ENCODE measurements around the gene P2RY8. TPM values are rescaled to one million over a fixed set of nuclear protein-coding genes. Genes with fewer than 3 reads are reported as not detected.

Gene P2RY8
- total and polyA plus RNA-seq, 8 donors, result 0.35 to 1.4 (median 0.51) TPM

DNA sequence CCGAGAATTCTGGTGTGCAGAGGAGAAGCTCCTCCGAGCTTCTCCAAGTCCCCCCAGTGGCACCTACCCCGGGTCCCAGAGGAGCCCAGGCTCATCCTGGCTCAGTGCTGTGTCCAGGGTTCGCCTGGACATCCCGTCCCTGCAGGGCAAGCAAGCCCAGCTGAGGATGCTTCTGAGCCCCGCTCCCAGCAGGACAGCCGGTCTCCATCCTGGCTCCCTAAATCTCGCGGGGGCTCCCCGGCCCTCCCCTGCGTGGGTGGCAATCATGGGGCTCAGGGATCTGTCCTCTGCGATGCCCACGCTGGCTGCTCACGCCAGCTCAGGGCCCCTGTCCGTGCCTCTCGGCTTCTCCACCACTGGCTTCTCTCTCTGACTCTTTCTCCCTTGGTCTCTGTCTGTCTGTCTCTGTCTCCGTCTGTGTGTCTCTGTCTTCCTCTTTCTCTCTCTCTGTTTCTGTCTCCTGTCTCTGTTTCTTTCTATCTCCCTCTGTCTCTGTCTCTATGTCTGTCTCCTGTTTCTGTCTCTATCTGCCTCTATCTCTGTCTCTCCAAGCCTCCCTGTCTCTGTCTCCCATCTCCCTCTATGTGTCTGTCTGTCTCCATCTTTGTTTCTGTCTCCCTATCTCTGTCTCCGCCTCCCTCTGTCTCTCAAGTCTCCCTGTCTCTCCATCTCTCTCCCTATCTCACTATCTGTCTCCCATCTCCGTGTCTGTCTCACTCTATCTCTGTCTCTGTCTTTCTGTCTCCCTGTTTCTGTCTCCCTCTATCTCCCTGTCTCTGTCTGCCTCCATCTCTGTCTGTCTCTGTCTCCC, 117.2 kb downstream of the P2RY8 start:
- FAIRE-seq, result no peak
- WGBS, 2 donors, result 86 to 88% methylated on average over 19 of the region's 19 CpGs
- Histone ChIP-seq H3K9me3 (no peaks in the 10 kb centered on the region), H3K4me1 (no peaks in the 10 kb centered on the region), H3K27ac (no peak overlapping the region), H3K36me3 (no peaks in the 10 kb centered on the region), H3K27me3 (no peaks in the 10 kb centered on the region), H3K4me3 (no peak overlapping the region)
- ATAC-seq, result peak in 1 of 4 donors; percentile 6
- TF ChIP-seq, protein P1, sequence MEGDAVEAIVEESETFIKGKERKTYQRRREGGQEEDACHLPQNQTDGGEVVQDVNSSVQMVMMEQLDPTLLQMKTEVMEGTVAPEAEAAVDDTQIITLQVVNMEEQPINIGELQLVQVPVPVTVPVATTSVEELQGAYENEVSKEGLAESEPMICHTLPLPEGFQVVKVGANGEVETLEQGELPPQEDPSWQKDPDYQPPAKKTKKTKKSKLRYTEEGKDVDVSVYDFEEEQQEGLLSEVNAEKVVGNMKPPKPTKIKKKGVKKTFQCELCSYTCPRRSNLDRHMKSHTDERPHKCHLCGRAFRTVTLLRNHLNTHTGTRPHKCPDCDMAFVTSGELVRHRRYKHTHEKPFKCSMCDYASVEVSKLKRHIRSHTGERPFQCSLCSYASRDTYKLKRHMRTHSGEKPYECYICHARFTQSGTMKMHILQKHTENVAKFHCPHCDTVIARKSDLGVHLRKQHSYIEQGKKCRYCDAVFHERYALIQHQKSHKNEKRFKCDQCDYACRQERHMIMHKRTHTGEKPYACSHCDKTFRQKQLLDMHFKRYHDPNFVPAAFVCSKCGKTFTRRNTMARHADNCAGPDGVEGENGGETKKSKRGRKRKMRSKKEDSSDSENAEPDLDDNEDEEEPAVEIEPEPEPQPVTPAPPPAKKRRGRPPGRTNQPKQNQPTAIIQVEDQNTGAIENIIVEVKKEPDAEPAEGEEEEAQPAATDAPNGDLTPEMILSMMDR (IDR thresholded peaks at IDR 0.05), result no peak
- intact Hi-C loops (cut with DNase I), result no loop called here
- DNase-seq, result peak in 2 of 6 donors; percentile 56

DNA sequence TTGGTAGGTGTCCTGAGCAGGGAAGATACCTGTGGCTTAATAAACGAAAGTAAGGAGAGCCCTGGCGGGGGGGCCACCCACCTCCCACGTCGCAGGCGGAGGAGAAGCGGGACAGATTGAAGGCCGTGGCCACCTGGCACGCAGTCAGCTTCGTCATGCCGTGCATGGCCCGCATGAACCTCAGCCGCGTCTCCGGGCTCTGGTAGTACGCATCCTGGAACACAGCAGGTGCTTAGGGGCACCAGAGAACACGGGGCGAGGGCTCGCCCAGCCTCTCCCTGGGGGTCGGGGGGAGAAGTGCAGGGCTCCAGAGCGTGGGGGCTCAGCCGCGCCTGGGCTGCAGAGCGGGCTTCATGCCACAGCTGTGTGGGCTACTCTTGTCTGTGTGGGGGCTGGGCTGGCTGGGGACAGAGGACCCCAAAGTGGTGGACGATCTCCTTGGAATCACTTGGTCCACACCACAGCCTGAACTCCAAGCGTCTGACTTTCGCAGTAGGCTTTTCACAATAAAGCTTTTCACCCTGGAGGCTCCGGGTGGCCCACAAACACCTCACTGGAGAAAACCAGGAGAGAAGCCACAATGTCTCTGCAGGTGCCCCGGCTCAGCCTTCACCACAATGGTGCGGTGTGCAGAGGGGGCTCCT, 118.0 kb downstream of the P2RY8 start:
- FAIRE-seq (no peak), ATAC-seq (peak in 1 of 4 donors; percentile 3), DNase-seq (peak in 2 of 6 donors; percentile 54 to 79)
- H3K36me3 ChIP-seq, result no peaks in the 10 kb centered on the region
- WGBS, 2 donors, result 92% methylated on average over 29 of the region's 29 CpGs
- H3K4me3 ChIP-seq, result no peak overlapping the region
- H3K27me3 ChIP-seq, result no peaks in the 10 kb centered on the region
- TF ChIP-seq, protein P1 (IDR thresholded peaks at IDR 0.05), result no peak
- no peaks in the 10 kb centered on the region for H3K4me1 ChIP-seq
- H3K27ac ChIP-seq, result no peak overlapping the region
- intact Hi-C loops (cut with DNase I), result no loop called here
- no peaks in the 10 kb centered on the region for H3K9me3 ChIP-seq

DNA sequence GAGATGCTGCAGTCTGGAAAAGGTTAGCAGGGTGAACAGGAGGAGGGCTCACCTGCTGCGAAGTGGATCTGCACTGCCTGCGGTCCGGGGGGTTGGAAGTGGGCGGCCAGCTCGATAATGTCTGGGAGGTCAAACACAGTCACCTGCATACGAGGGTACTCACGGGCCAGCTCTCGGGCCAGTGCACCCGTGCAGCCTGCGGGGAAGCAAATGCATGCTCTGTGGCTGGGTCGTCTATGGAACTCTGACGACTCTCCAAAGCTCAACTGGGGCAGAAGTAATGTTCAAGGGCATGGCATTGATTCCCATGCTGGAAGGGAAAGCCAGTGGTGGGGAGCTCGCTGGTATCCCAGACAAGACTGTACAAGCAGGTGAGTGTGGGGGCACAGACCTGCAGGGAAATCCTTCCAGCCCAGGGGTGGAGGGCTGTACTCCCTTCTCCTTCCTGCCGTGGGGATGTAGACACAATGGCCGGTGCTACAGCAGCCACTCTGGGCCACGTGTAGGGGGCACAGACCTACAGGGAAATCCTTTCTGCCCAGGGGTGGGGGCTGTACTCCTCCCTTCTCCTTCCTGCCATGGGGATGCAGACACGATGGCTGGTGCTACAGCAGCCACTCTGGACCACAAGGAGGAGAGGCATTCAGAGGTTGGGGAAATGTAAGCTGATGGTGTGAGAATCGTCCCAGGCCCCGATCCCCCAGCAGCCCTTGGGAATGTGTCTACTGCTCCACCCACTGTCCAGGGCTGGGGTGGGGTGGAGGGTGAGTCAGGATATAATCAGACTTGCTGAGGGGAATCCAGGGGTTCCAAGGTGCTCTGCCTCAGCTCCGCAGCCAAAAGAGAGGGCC, 118.8 kb downstream of the P2RY8 start:
- H3K9me3 ChIP-seq, result no peaks in the 10 kb centered on the region
- TF ChIP-seq, protein P1 (IDR thresholded peaks at IDR 0.05), result no peak
- ATAC-seq, result no peak
- no peak overlapping the region for H3K27ac ChIP-seq
- peak in 2 of 6 donors; percentile 45 to 56 for DNase-seq
- WGBS, 2 donors, result 91 to 95% methylated on average over 20 of the region's 20 CpGs
- intact Hi-C loops (cut with DNase I), result no loop called here
- H3K4me1 ChIP-seq, result no peaks in the 10 kb centered on the region
- H3K27me3 ChIP-seq, result no peaks in the 10 kb centered on the region
- no peak overlapping the region for H3K4me3 ChIP-seq
- peaks cover 0 to 2% (median 0%) of the 10 kb centered on the region in 3 donors for H3K36me3 ChIP-seq
- FAIRE-seq, result no peak

DNA sequence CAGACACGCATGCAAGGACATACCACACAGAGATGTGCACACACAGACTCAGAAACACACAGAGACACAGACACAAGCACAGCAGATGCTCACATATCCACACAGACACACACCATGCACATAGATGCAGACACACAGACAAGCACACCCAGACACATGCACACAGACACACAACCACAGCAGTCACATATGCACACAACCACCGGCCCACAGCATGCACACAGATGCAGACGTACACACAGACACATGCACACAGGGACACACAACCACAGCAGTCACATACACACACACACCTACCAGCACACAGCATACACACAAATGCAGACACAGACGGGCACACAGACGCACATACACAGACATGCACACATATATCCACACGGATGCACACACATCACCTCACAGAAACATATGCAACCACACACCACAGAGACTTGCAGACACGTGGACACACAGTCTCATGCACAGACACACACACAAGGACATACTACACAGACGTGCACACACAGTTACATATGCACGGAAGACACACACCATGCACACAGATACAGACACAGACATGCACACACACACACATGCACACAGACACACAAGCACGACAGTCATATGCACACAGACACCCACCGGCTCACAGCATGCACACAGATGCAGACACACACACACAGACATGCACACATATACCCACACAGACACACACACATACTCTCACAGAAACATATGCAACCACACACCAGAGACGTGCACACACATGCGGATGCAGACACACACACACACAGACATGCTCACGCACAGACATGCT, 119.8 kb downstream of the P2RY8 start:
- WGBS, 2 donors, result 76 to 87% methylated on average over 14 of the region's 14 CpGs
- H3K36me3 ChIP-seq, result peaks cover 0 to 5% (median 0%) of the 10 kb centered on the region in 3 donors

More for the DNA sequence above, 119.8 kb downstream of the P2RY8 start:
- FAIRE-seq (no peak), ATAC-seq (no peak), DNase-seq (peak in 2 of 6 donors; percentile 12 to 16)
- Histone ChIP-seq H3K4me3 (no peak overlapping the region), H3K27ac (no peak overlapping the region), H3K27me3 (no peaks in the 10 kb centered on the region), H3K4me1 (no peaks in the 10 kb centered on the region), H3K9me3 (no peaks in the 10 kb centered on the region)
- TF ChIP-seq, protein P1 (IDR thresholded peaks at IDR 0.05), result no peak
- intact Hi-C loops (cut with DNase I), result no loop called here
